ENCODE data around the gene SNX7.

The SNX7 gene

GRCh38 chr1:98739762-98740161 lies 78.2 kb downstream of the SNX7 start:
- H3K9me3 ChIP-seq (ENCODE audit: insufficient read depth, low read length) = no peaks in the 10 kb centered on the region
- TF ChIP-seq CTCF (IDR thresholded peaks at IDR 0.05; ENCODE audit: low read depth, low read length) = no peak
- no peak for TF ChIP-seq EZH2phosphoT487 (IDR thresholded peaks at IDR 0.05; ENCODE audit: low read depth)
- no peak overlapping the region for H2AFZ ChIP-seq (ENCODE audit: low read depth, low read length)
- no peak overlapping the region for H3K9ac ChIP-seq (ENCODE audit: low read length)
- no peaks in the 10 kb centered on the region for H4K20me1 ChIP-seq (ENCODE audit: insufficient read depth, low read length)
- H3K79me2 ChIP-seq (ENCODE audit: low read length) = no peaks in the 10 kb centered on the region
- no peaks in the 10 kb centered on the region for H3K27me3 ChIP-seq (ENCODE audit: low read depth, low read length)
- no peaks in the 10 kb centered on the region for H3K4me1 ChIP-seq (ENCODE audit: low read length)
- no peaks in the 10 kb centered on the region for H3K36me3 ChIP-seq (replicated peaks; ENCODE audit: low read depth, low read length)
- H3K27ac ChIP-seq (ENCODE audit: low read length) = no peak overlapping the region
- H3K4me2 ChIP-seq (ENCODE audit: low read length) = no peak overlapping the region
- no peak overlapping the region for H3K4me3 ChIP-seq (ENCODE audit: low read length)

- no peaks in the 10 kb centered on the region for H4K20me1 ChIP-seq (ENCODE audit: insufficient read depth, low read length)
- no peaks in the 10 kb centered on the region for H3K36me3 ChIP-seq (replicated peaks; ENCODE audit: low read depth, low read length)
- no peaks in the 10 kb centered on the region for H3K9me3 ChIP-seq (ENCODE audit: insufficient read depth, low read length)
- H3K4me1 ChIP-seq (ENCODE audit: low read length) = no peaks in the 10 kb centered on the region
- TF ChIP-seq CTCF (IDR thresholded peaks at IDR 0.05; ENCODE audit: low read depth, low read length) = no peak
- TF ChIP-seq EZH2phosphoT487 (IDR thresholded peaks at IDR 0.05; ENCODE audit: low read depth) = no peak
- H3K27ac ChIP-seq (ENCODE audit: low read length) = no peak overlapping the region
- no peak overlapping the region for H3K9ac ChIP-seq (ENCODE audit: low read length)
- H3K79me2 ChIP-seq (ENCODE audit: low read length) = no peaks in the 10 kb centered on the region
- no peaks in the 10 kb centered on the region for H3K27me3 ChIP-seq (ENCODE audit: low read depth, low read length)
- no peak overlapping the region for H3K4me2 ChIP-seq (ENCODE audit: low read length)
- H2AFZ ChIP-seq (ENCODE audit: low read depth, low read length) = no peak overlapping the region
- no peak overlapping the region for H3K4me3 ChIP-seq (ENCODE audit: low read length)
Observed at GRCh38 chr1:98741164-98741563, 79.6 kb downstream of the SNX7 start.

GRCh38 chr1:98749152-98749756 lies 87.7 kb downstream of the SNX7 start:
- TF ChIP-seq EZH2phosphoT487 (IDR thresholded peaks at IDR 0.05; ENCODE audit: low read depth) (no peak), CTCF (IDR thresholded peaks at IDR 0.05; ENCODE audit: low read depth, low read length) (peak; percentile 44)
- H2AFZ ChIP-seq (ENCODE audit: low read depth, low read length) = no peak overlapping the region
- H4K20me1 ChIP-seq (ENCODE audit: insufficient read depth, low read length) = no peaks in the 10 kb centered on the region
- no peak overlapping the region for H3K9ac ChIP-seq (ENCODE audit: low read length)
- no peak overlapping the region for H3K27ac ChIP-seq (ENCODE audit: low read length)
- no peaks in the 10 kb centered on the region for H3K36me3 ChIP-seq (replicated peaks; ENCODE audit: low read depth, low read length)
- no peaks in the 10 kb centered on the region for H3K27me3 ChIP-seq (ENCODE audit: low read depth, low read length)
- H3K9me3 ChIP-seq (ENCODE audit: insufficient read depth, low read length) = no peaks in the 10 kb centered on the region
- H3K4me2 ChIP-seq (ENCODE audit: low read length) = no peak overlapping the region
- H3K79me2 ChIP-seq (ENCODE audit: low read length) = no peaks in the 10 kb centered on the region
- no peak overlapping the region for H3K4me3 ChIP-seq (ENCODE audit: low read length)
- no peaks in the 10 kb centered on the region for H3K4me1 ChIP-seq (ENCODE audit: low read length)

- no peaks in the 10 kb centered on the region for H3K4me1 ChIP-seq (ENCODE audit: low read length)
Observed at GRCh38 chr1:98754176-98754575, 92.7 kb downstream of the SNX7 start.

More at GRCh38 chr1:98754176-98754575, 92.7 kb downstream of the SNX7 start:
- Histone ChIP-seq H3K27me3 (ENCODE audit: low read depth, low read length) (no peaks in the 10 kb centered on the region), H3K79me2 (ENCODE audit: low read length) (no peaks in the 10 kb centered on the region), H3K27ac (ENCODE audit: low read length) (no peak overlapping the region), H3K4me3 (ENCODE audit: low read length) (no peak overlapping the region), H4K20me1 (ENCODE audit: insufficient read depth, low read length) (no peaks in the 10 kb centered on the region), H3K9ac (ENCODE audit: low read length) (no peak overlapping the region), H3K36me3 (replicated peaks; ENCODE audit: low read depth, low read length) (no peaks in the 10 kb centered on the region), H3K4me2 (ENCODE audit: low read length) (no peak overlapping the region), H3K9me3 (ENCODE audit: insufficient read depth, low read length) (no peaks in the 10 kb centered on the region), H2AFZ (ENCODE audit: low read depth, low read length) (no peak overlapping the region)
- TF ChIP-seq EZH2phosphoT487 (IDR thresholded peaks at IDR 0.05; ENCODE audit: low read depth) = no peak
- TF ChIP-seq CTCF (IDR thresholded peaks at IDR 0.05; ENCODE audit: low read depth, low read length) = no peak

Data from OCI-LY3 (cell line).